IPS-NIHi11 (cell line): ENCODE measurements around the gene VWA7.

Experiments used
- DNase-seq: peaks from one replicate; pipeline ENCODE4 v3.0.0; 2012; ENCODE audit warnings: mixed read lengths, low spot score

Gene VWA7

GRCh38 chr6:31758281-31758680 is 18.8 kb downstream of the VWA7 start:
- no peak for DNase-seq

- no peak for DNase-seq
Measured at GRCh38 chr6:31752739-31753319, 24.3 kb downstream of the VWA7 start.

GRCh38 chr6:31750411-31751022 is 26.6 kb downstream of the VWA7 start:
- DNase-seq, result no peak

GRCh38 chr6:31749301-31750036 is 27.7 kb downstream of the VWA7 start:
- DNase-seq, result no peak

GRCh38 chr6:31744422-31744821 is 32.7 kb downstream of the VWA7 start:
- no peak for DNase-seq

- DNase-seq, result no peak
Measured at GRCh38 chr6:31742894-31743293, 34.2 kb downstream of the VWA7 start.

- DNase-seq, result no peak
Measured at GRCh38 chr6:31741815-31742214, 35.3 kb downstream of the VWA7 start.

- peak; percentile 44 for DNase-seq
Measured at GRCh38 chr6:31740397-31741223, 36.5 kb downstream of the VWA7 start.

- peak; percentile 97 for DNase-seq
Measured at GRCh38 chr6:31739639-31740396, 37.3 kb downstream of the VWA7 start, which contains the start of gene MSH5. Gene MSH5 (plus strand): TSS chr6:31740005. CDS start chr6:31740467, 462 bp downstream.

- DNase-seq, result no peak
Measured at GRCh38 chr6:31737991-31738979, 38.8 kb downstream of the VWA7 start.

GRCh38 chr6:31737315-31737990 is 39.7 kb downstream of the VWA7 start:
- DNase-seq, result no peak

GRCh38 chr6:31736768-31737314 is 40.3 kb downstream of the VWA7 start:
- no peak for DNase-seq

- peak; percentile 79 for DNase-seq
Measured at GRCh38 chr6:31736021-31736767, 40.9 kb downstream of the VWA7 start, which contains the start of gene CLIC1. Gene CLIC1 (minus strand): TSS chr6:31736530. CDS start chr6:31736300, 230 bp downstream.

GRCh38 chr6:31734821-31735406 is 42.2 kb downstream of the VWA7 start:
- DNase-seq, result peak; percentile 64

GRCh38 chr6:31734247-31734820 is 42.8 kb downstream of the VWA7 start:
- DNase-seq, result no peak

GRCh38 chr6:31733734-31734133 is 43.4 kb downstream of the VWA7 start:
- DNase-seq, result no peak

GRCh38 chr6:31732029-31732428 is 45.1 kb downstream of the VWA7 start:
- no peak for DNase-seq

GRCh38 chr6:31730631-31731086 is 46.5 kb downstream of the VWA7 start:
- DNase-seq, result no peak
